Effector CD8-positive, alpha-beta T cell (primary cell): Measurements from ENCODE around the gene MT3.
"Not testable (repeated sequence)": the region's sequence is repeated elsewhere in the genome, so short reads cannot be mapped to it uniquely, and the experiment has no call there.

ENCODE experiments used
- DNase-seq: peaks from one replicate; lab custom pipeline; 2025; lab: John Stamatoyannopoulos, UW

Gene MT3

DNA sequence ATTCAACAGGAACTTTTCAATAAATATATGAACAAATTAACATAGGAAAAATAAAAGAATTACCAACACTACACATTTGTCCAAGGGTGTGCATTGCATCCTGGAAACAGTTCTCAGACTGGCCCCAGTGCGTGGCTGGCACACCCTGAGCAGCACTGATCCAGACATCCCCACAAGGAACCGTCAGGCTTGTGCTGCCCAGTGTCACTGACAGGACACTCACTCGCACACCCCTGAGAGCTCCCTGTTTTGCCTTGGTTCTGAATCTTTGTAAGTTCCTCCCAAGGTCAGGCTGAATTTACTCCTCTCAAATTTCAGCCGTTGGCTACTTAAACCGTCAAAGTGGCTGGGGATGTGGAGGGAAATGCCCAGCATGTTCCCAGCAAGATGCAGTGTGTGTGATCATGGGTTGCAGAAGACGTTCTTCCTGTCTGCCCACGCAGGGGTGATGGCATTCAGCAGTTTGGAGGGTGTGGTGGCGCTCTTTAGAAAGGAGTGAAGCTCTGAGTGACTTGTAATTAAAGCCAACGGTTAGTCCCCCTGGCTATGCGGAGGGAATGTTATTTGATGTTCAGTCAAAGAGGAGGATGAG is 20.8 kb downstream of the MT3 start:
- peak; percentile 44 for DNase-seq

DNA sequence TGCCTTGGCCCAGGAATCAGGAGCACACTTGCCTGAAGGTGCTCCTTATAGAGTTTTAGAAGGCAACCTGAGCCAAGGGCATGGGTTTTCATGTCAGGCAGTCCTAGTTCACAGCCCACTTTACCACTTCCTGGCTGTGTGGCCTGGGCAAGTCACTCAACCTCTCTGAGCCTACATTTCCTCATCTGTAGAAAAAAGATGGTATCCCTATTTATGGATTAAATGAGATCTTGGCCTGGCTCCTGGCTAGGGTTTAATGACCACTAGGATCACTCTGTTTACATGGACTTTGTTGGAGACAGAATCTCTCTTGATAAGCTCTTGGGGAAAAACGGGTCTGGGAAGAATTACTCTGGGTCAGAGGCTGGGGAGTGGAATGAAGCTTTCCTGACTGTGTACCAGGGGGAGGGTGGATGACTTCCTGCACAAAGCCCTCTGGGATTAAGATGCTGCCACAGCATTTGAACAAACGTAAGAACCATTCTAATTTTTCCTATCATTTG is 21.3 kb downstream of the MT3 start:
- DNase-seq: no peak

DNA sequence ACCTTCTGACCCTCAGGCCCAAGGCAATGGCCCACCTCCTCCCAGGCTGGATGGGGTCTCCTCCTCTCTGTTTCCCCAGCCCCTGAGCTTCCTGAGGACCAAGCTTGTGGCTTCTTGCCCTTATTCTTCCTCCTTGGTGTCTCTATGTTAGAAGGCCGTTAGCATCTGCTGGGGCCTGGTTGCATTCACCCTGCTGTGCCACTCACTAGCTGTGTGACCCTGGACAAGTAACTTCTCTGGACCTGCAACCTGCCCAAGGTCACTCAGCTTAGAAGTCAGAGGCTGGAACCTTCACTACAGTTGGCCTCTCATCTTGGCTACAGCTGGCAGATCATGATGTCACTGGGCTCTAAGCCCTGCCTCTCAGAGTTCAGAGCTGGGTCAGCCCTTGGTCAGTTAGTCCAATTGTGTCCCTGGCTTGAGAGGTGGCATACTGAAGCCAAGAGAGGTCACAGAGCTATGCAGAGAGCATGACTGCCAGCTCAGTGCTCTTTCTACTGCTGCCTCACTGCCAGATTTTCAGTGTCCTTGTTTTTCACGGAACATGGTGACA is 22.0 kb downstream of the MT3 start:
- no peak for DNase-seq

GRCh38 chr16:56613706-56614105 is 24.4 kb downstream of the MT3 start:
- DNase-seq: no peak

DNA sequence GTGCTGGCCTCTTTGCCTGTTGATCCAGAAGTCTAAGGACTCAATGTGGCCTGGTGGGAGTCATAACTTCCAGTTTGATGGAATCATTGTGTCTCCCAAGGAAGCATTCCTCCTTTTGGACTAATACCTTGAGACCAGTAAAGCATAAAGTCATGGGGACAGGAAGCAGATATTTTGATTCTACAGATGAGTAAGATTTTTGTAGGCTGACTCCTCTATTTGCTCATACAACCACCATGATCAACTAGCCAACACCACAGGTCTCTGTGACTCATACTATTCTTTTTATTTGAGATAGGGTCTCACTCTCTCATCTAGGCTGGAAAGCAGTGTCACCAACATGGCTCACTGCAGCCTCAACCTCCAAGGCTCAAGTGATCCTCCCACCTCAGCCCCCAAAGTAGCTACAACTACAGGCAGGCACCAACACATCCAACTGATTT is 25.2 kb downstream of the MT3 start:
- no peak for DNase-seq

- DNase-seq: no peak
These were observed 26.0 kb downstream of the MT3 start for GRCh38 chr16:56615353-56615752.

GRCh38 chr16:56616608-56617211 is 27.4 kb downstream of the MT3 start:
- DNase-seq: no peak

DNA sequence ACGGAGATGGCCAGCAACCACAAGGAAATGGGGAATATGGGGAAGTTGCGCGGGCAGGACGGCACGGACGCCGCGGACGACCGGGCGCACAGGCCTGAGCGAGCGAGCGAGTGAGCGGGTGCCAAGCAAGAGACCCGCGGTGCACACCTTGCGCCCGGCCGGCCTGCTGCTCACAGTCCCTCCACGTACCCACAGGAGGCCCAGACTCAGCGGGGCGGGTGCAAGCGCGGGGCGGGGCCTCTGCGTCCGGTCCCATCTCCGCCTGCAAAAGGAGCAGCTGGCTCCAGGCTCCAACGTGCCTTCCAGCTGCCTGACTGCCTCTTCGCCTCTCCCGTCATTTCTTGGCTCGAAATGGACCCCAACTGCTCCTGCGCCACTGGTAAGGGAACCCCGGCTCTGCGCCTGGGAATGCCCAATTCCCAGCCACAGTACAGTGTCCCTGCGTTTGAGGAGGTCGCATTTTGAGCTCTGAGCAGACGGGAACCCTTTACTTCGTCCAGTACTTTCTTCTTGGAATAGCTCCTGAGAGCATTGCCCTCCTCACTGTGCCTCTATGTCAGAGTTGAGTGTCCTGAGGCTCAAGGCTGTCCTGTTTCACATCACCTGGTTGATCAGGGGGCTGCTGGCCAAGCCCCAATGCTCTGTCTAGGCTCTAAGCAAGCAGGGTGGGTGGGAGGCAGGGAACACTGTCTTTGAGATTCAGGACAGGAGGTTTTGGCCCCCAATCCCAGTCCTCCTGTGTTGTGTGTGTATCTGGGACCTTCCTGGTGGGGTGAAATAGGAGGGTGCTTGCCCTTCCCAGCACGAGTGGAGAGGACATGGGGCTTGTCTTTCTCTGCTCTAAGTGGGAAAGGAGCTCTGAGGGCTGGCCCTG is 28.1 kb downstream of the MT3 start:
- DNase-seq: peak; percentile 14

GRCh38 chr16:56618138-56618537 is 28.8 kb downstream of the MT3 start:
- no peak for DNase-seq

- DNase-seq: no peak
These were observed 31.1 kb downstream of the MT3 start for GRCh38 chr16:56620339-56620897.

GRCh38 chr16:56621665-56622445 is 32.5 kb downstream of the MT3 start:
- not testable (repeated sequence) for DNase-seq

- not testable (repeated sequence) for DNase-seq
These were observed 33.9 kb downstream of the MT3 start for GRCh38 chr16:56623184-56623583.

DNA sequence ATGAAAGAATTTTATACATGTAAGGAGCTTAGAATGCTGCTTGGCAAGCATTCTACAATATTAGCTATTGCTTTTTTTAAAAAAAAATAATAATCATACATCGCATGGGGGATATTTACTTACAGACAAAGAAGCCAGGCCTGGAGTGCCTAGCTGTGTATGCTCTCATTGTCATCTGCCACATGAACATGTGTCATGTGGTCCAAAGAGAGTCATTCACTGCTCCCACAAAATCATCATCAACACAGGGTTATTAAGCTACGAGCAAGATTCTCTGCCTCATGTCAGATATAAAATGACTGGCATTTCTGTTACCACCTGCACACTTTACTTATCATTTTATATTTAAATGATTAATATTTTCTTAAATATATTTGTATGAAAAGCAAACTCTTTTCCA is 34.3 kb downstream of the MT3 start:
- no peak for DNase-seq

- no peak for DNase-seq
These were observed 36.0 kb downstream of the MT3 start, which contains the start of gene MT1E for GRCh38 chr16:56625140-56625942. MT1E (plus strand) TSS chr16:56625781; CDS start chr16:56625852, 71 bp downstream.

- DNase-seq: no peak
These were observed 36.8 kb downstream of the MT3 start for GRCh38 chr16:56625943-56626654.

DNA sequence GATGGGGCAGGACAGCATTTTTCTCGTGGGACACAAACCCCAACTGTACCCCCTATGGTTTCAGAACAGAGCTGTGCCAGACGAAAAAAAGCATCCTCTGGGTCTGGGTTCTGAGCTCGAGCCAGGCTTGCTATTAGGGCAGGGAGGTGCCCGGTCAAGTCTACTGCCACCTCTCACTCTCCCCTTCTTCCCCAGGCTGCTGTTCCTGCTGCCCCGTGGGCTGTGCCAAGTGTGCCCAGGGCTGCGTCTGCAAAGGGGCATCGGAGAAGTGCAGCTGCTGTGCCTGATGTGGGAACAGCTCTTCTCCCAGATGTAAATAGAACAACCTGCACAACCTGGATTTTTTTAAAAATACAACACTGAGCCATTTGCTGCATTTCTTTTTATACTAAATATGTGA is 37.4 kb downstream of the MT3 start:
- no peak for DNase-seq

DNA sequence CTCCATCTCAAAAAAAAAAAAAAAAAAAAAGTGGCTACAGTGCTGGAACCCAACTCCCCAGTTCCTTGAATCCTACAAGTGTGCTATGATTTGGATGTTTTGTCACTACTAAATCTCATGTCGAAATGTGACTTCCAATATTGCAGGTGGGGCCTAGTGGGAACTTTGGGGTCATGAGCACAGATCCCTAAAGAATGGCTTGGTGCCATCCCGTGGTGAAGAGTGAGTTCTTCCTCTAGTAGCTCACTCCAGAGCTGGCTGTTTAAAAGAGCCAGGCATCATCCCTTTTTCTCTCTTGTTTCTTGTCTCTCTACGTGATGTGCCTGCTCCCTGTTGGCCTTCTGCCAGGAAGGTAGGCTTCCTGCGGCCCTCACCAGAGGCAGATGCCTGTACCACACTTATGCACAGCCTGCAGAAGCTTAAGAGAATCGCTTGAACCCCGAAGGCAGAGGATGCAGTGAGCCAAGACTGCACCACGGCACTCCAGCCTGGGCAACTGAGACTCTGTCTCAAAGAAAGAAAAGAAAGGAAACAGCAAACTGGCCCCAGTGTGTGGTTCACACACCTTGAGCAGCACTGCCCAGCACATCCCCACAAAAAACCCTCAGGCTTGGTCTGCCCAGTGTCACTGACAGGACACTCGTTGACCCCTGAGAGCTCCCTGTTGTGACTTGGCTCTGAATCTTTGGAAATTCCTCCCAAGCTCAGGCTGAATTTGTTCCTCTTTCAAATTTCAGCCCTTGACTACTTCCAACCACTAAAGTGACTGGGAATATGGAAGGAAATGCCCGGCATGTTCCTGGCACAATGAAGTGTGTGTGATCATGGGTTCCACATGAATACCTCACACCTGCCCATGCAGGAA is 39.4 kb downstream of the MT3 start:
- no peak for DNase-seq

DNA sequence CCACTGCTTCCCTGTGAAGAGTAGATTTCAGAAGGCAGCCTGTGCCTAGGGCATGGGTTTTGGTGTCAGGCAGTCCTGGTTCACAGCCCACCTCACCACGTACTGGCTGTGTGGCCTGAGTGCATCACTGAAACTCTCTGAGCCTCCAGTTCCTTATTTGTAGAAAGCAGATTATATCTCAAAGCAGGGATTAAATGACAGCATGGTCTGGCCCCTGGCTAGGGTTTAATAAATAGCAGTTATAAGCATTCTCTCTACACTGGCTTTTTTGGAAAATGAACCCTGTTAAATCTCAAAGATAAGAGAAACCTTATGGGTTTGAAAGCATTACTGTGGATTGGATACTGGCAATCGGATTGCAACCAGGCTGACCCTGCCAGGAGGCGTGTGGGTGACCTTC is 40.2 kb downstream of the MT3 start:
- no peak for DNase-seq

DNA sequence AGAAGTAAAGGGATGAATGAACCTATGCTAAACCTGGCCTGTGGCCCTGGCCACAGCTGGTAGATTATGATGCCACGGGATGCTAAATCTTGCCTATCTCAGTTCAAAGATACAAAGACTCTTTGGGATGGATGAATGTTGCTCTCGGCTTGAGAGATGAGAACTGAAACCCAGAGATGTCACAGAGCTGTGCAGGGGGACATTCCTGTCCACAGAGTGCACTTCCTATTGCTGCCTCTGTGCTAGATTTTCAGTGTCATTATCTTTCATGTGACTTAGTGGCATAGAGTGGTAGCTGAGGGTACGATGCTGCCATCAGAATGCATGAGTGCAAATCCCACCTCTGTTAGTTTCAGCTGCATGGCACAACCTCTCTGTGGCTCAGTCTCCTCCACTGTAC is 40.8 kb downstream of the MT3 start:
- no peak for DNase-seq
